SK-N-MC (cell line): Measurements from ENCODE around the gene EFTUD2.
"Not testable (repeated sequence)": the region's sequence is repeated elsewhere in the genome, so short reads cannot be mapped to it uniquely, and the experiment has no call there.

Experiments used
- EZH2 ChIP-seq: fragments of 200-600 bp; sonication (generic); IDR thresholded peaks from one replicate; pipeline ENCODE4 v1.6.1; 2017; ENCODE audit warnings: antibody characterized with exemption
- POLR2AphosphoS5 ChIP-seq: IDR thresholded peaks from 2 replicates; pipeline ENCODE4 v1.6.1; 2012; ENCODE audit warnings: mild to moderate bottlenecking, low read depth, low read length, borderline replicate concordance

GRCh38 chr17:44825236-44825635, 74.0 kb downstream of the EFTUD2 start:
- not testable (repeated sequence) for TF ChIP-seq POLR2AphosphoS5, EZH2
